Stimulated activated CD4-positive, alpha-beta T cell treated with anti-CD3 and anti-CD28 coated beads, Interleukin-4, amount 100 ng/mL, for 1 hour (primary cell): Measurements from ENCODE around the gene ZNF366.

Source experiments
- DNase-seq: peaks from one replicate; pipeline ENCODE4 v3.0.0-alpha.2; 2020

The ZNF366 gene

DNA sequence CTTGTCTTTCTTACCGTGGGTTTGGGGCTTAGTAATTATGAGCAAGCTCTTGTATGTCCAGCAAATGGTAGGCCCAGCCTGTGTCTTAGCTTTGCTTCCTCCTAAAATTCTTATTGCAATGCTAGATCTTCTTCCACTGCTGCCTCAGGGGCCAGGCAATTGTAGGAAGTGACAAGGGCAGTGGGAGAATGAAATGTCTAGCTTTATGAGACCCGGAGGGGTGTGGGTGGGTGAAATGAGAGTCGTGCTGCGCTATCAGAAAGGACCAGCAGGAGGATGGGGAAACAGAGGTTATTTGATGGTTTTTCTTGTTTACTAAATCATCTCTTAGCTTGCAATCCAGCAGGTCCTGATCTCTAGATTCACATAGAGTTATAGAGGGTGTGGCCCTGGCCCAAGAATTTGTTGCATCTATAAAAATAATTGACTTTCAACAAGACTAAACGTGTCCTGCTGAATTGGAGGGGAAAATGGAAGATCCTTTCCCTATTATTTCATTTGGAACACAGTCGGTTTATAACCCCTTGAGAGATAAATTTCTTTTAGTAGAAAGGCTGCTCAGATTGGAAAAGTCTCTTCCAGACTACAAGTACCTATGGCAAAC is 43.7 kb downstream of the ZNF366 start:
- DNase-seq = no peak

DNA sequence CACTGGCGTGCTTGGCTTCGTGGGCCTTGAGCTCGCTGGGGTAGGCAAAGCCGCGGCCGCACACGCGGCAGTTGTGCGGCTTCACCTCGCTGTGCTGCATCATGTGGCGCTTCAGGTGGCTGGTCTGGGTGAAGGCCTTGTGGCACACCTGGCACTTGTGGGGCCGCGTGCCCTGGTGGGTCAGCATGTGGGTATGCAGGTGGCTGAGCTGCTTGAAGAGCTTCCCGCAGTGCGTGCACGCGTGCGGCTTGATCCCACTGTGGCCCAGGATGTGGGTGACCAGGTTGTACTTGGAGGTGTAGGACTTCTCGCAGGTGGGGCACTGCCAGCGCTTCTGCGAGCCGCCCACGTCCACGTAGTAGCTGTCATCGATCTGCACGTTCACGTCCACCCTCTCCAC is 46.8 kb downstream of the ZNF366 start:
- no peak for DNase-seq

DNA sequence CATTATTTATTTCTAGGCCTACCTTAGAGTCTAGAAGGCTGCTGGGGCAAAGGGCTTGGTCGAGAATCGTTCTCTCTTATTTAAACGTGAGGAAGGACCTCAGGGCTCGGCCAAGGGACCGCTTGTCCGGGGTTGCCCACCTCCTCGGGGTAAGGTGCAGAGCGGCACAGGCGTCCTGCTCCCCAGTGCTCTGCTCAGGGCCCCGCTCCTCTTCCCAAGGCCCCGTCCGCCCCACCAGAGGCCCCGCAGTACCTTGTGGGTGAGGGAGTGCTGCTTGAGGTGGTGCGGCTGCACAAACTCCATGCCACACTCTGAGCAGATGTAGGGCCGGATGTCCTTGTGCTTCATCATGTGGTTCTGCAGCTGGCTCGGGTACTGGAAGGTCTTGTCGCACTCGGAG is 47.3 kb downstream of the ZNF366 start:
- no peak for DNase-seq

DNA sequence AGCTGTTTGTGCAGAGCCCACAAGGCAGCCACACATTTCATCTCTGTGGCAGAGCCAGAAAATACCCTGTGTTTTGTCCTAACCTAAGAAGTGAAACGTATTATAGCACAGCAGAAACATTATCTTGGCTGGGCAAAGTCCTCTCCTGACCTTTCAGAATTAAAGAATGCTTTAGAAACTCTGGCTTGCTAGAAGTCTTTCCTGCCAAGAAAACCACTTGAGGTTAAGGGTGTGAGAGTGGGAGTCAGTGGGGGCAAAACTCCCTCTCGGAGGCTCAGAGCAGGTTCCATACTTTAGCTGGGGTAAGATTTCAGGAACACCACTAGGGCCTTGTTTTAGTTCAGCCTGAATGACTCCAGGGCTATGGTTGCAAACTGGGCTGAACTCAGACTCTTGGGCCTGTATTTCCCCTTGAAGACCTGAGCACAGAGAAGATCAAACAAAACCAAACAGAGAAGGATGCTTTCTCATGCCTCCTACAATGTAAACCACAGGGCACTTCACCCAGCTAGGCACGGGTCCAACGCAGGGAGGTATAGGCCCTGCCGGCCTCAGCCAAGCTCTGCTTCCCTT is 48.0 kb downstream of the ZNF366 start:
- DNase-seq = no peak

DNA sequence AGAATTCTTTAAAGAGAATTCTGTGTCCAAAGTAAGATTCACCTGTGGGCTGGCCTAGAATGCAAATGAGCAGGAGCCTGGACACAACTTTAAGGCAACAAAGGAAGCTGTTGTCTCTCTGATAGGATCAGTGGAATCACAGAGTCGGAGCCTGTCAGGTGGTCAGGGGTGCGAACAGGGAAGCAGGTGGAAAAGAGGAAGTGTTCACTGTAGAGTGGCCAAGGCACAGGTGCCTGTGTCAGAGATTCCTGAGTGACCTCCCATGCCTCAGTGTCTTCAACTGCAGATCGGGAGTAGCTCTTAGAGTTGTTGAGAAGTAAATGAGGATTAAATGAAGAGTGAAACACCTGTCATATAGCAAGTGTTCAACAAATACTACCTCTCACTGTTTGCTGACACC is 48.8 kb downstream of the ZNF366 start:
- DNase-seq = no peak

DNA sequence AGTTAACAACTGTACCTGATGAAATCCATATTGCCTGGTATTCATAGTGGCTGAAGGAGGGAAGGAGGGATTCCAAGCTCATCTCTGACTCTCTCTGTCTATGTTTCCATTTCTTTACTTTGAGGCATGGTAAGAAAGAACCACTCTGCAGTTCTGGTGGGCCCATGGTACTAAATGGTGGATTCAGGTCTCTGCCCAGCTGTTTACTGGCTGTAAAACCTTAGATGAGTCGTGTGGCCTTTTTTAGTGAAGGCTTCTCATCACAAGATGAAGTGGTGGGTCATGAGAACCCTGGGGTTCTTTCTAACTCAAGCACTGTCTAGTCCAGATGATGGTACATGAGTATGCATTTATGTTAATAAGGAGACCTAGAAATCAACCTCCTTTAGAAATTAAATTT is 49.7 kb downstream of the ZNF366 start:
- DNase-seq = no peak

DNA sequence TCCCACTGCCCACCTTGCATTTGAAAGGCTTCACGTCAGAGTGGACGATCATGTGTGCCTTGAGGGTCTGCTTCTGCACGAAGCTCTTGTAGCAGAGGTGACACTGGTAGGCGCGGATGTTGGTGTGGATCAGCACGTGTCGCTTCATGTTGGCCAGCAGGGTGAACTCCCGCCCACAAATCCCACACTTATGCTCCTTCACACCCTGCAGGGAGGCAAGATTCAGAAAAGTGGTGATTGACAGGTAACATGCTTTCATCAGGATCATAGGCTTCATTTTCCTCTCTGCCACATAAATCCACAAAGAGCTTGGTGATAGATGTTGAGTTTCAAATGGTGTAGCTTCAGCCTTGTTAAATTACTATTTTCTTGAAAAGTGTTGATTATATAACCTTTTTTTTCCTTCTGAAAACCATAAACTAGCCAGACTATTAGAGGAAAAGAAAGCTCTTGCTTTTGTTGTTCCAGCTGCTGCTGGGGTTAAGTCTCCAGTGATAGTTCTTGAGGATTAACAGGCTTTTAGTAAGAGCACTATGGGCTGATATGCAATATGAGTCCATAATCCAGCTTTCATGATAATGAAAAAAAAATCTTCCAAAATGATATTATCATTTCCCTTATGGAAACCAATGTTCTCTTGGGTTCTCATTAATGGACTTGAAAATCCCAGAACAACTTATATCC is 50.7 kb downstream of the ZNF366 start:
- DNase-seq = no peak

DNA sequence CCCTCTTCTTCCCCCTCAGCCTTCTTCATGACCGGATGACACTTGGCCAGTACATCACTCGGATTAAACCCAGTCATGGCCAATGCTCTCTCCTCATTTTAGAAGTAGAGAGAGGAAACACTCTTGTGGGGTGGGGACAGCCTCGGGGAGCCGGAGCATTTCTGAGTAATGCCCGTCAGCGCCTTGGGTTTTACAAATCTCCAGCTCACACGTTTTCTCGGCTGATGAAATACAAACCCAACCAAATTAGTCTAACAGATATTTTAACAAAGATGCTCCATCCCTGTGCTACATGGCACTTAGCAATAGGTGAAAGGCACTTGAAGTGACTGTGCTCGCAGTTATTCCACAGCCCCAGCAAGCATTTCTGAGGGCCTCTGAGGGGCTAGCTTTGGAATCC is 51.7 kb downstream of the ZNF366 start:
- no peak for DNase-seq

DNA sequence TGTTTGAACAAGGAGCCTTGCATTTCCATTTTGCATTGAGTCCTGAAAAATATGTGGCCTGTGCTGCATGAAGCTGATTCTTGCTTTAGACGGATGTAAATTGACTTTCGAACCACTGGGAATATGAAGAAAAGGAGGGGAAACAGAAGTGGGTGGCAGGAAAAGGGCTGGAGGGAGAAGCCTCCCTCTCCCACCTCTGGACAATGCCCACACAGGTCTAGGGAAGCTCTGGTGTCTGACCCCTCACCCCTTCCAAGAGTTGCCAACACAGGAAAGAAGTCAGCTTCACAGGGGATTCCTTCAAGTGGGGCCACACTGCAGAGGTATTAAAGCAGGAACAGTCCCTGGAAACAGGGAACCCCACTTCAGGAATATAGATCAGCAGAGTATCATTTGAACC is 52.2 kb downstream of the ZNF366 start:
- no peak for DNase-seq

DNA sequence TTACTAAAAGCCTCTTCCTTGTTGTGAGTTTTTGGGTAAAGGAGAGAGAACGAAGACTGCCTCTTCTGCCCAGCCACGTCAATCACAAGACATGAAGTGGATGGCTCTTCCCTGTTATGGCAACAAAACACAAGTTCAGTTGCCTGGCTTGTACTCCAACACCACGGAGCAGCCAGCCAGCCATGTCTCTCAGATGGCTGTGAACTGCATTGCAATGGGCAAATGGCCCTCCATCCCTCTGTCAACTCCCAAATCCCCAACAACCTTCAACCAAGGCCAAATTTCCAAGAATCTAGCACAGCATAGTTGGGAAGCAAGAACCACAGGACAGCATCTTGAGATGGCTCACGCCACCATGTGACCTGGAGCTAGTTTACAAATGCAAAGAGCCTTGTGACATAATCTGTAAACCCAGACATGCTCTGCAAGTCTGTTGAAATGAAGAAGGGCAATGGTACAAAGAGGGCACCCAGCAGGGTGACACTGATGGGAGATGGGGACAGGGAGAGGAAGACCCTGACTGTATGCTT is 53.9 kb downstream of the ZNF366 start:
- no peak for DNase-seq

DNA sequence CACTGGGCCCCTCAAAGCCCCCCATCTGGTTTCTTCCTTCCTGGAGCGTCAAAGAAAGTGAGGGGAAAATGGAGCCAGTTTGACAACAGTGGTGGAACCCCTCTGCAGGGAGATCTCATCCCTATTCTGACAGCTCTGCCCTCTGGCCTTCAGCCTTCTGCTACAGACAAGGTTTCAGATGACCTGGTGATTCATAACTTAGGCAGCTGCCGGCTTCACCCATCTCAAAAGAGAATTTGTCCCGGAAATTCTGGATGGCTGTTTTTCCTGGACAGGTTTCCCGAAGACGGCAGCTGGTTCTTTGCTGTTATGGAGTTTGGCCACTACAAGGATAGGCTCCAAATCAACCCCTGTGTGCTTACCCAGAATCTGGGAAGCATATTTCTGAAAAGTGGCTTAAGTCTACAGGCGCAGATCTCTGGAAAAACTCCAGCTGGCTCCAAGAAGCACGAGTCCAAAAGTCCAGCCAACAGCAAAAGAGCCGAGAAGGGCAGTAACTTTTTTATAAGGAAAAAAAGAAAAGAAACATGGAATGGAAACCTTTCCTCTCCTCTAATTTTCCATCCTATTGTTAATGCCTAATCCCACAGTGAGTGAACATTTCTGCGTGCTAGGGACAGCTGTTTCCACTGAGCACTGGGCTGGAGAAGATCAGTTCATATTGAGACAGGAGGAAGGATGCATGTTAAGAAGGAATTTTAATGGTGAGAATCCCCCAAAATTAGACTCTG is 54.5 kb downstream of the ZNF366 start:
- DNase-seq = no peak

DNA sequence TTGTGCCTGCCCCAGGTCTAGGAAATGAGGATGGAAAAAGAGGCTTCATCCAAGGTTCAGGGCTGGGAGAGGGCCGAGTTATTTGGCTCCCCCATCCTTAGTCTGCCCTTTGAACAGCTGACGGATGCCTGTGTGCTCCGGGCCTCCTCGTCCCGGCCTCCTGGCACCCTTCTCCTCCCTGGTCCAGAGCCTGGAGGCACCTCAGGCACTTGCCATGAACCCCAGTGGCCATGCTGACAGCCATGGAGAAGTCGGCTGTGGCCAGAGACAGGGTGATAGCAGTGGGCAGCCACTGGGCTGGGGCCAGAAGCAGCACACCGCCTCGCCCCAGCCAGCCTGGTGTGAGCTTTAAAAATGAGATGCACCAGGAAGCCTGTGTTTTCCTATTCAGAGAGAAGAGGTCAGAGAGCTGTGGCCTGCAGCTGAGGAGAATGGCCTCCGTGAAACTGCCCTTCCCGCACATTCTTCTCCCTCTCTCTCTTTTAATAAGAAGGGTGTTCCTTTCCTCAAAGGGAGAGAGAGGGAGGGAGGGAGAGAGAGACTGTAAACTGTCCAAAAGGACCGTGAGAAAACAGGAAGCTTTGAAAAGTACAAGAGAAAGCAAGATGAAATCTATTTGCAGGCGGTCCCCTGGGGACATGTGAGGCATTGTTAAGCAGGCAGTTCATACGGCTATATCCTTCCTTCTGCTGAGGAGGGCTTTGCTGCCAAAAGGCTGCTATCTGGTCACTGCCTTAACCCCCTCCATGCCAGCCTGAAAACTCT is 55.3 kb downstream of the ZNF366 start:
- no peak for DNase-seq

DNA sequence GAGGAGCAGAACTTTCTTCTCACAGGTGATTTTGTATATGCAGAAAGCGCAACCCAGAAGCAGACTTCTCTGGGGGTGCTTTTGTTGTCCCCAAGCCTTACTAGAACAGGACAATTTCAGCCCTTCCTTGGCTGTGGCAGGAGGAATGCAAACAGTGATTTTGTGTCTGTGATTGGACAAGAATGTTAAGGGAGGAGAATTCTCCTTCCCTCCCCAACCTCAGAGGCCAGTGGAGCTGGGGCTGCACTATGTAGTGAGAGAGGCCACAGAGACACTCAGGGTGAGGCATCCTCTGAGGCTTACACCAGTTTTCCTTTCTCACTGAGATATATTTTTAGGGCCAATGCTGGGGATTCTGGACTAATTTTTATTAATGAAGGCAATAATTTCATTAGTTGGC is 58.8 kb downstream of the ZNF366 start:
- no peak for DNase-seq

DNA sequence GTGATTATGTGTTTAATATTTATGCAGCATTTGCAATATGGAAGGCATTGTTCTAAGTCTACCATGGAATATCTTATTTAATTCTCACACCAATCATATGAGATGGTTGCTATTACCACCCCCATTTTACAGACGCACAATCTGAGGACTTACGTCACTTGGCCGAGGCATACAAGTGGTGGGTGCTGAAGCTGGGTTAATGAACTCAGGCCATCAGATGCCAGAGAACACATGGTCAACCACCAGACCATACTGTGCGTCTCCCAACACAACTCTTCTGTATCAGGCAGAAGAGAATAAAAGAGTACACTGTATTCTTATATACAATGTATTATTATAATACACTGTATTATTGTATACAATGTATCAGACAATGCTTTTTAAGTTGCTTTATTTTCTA is 59.5 kb downstream of the ZNF366 start:
- DNase-seq = no peak

DNA sequence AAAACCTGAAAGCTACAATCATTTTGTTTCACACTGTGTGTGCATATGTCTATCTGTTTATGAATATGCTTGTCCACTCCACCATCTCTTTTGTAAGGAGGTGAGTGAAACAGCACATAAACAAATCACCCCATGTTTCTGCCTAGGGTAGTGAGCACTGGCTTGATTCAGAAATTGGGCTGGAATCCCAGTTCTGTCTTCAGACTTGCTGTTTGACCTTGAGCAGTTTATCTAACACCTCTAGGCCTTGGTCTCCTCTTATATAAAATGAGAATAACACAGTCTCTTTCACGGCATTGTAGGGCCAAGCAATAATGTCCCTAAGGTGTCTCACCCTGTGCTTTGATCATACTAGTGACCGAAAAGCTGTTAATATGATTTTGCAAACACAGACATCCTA is 61.2 kb downstream of the ZNF366 start:
- no peak for DNase-seq

DNA sequence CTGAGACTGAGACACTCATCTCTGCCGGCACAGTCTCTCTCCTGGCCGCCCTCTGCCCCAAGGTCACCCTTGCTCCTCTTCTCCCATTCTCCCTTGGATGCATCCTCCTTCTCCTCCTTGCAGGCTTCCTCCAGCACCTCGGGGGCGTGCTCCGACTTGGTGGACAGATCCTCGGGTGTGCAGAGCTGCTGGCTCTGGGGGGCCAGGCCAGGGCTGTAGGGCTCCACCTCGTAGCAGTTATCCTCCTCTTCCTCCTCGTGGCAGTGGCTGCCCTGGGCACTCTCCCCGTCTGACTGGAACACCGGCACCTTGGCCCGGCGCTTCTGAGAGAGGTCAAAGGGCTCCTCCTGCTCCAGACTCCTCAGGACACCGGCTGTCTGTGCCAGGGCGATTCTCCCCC is 63.3 kb downstream of the ZNF366 start:
- DNase-seq = no peak

DNA sequence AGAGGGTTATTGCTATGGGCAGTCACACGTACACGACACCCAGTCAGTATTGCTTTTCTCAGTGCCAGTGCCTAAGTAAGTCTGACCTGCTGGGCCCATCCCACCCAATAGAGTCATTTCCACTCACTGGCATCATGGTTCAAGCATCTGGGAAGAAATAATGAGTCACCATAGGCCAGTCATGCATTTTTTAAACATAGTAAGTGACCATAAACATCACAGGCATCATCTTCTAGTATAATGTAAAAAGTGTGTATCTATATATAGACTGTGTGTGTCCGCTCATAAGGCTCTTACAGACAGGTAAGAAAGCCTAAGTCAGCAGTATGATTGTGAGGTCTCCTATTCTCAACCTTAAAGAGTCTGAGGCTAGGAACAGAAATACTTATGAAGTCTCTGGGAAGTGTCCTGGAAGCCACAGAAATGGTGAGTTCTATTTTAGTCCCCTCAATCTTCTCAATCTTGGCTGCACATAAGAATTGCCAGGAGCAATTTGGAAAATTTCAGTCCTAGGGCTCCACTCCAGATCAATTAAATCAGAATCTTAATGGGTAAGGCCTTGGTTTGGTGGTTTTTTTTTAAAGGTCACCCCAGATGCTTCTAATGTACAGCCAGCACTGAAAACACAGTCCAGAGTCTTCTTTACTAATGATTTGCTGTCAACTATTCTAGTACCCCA is 65.2 kb downstream of the ZNF366 start:
- DNase-seq = no peak

DNA sequence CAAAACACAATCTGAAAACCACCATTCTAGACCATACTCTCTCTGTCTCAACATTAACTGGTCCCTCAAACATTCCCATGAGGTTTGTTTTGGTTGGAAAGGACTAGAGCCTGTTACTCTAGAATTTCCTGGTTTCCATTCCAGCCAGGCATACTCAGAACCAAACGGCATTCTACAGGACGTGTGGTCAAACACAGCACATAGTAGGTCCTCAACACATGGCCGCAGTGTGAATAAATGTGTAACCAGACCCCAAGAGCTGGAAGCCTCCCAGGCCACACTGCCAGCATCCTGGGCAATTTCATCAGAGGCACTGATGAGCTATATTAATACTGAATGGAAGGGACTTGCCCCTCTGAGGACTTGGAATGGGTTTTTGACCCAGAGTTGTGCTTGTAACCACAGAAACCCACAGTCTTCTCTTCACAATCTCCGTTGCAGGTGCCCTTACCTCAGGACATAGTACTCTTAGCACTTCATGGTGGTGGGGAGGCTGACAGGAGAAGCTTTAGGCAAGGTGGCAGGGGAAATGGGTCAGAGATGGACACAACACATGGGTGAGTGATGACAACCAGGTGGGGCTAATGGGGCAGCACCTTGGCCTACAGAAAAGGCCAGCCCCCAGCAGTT is 66.0 kb downstream of the ZNF366 start:
- no peak for DNase-seq

DNA sequence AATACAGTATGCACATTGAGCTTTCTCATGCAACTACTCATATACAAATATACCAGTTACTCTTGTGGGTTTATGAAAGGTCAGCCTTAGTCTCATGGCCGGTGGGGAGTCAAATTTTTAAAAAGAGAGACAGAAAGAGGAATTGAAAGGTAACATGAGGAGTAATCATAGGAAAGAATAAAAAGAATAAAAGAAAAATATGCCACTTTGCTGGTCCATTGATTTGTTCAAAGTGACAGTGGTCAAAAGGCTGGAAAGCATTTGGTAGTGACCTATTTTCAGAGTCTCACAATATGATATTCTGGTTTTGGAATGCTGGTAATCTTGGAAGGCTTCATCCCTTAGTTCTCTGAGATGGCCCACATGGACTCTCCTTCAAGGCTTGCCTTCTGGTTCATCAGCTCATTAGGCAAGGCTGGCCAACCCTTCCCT is 67.0 kb downstream of the ZNF366 start:
- DNase-seq = no peak

DNA sequence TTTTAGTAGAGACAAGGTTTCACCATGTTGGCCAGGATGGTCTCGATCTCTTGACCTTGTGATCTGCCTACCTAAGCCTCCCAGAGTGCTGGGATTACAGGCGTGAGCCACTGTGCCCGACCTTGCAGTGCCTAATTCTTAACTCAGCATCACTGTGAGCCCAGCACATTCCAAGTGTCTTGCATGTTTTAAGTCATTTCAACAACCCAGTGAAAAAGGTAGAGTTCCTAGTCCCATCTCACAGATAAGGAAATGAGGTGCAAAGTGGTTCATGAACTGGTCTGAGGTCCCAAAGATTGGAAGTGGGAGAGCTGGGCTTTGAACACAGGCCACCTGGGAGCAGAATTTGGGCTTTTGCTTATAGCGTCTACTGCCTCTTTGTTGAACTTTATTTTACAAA is 68.0 kb downstream of the ZNF366 start:
- DNase-seq = no peak

DNA sequence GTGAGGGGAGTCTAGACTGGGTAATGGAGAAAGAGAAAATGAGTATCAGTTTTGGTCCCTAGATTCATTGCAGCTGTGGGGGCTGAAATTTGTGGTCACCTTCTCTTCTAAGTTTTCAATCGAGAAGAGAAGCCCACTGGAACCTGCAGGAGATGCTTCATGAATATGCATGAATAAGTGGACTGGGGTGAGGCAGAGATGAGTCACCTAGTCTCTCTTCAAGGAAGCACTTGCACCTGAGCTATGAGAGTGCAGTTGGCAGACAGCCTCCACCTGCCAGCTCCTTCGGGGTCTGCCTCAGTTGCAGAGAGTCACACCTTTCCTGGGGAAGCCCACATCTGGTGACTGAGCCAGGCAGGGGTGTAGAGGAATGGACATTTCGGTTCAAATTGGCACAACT is 69.1 kb downstream of the ZNF366 start:
- DNase-seq = no peak
